HG03108 (cell line): Measurements from ENCODE around the gene HOXC13.

ENCODE experiments used
- ATAC-seq: cut with Tn5 transposase; IDR thresholded peaks from one replicate; pipeline ENCODE4 v1.9.1; 2021; ENCODE audit warnings: moderate library complexity; ENCODE audit not compliant: unreplicated experiment

Gene HOXC13

DNA sequence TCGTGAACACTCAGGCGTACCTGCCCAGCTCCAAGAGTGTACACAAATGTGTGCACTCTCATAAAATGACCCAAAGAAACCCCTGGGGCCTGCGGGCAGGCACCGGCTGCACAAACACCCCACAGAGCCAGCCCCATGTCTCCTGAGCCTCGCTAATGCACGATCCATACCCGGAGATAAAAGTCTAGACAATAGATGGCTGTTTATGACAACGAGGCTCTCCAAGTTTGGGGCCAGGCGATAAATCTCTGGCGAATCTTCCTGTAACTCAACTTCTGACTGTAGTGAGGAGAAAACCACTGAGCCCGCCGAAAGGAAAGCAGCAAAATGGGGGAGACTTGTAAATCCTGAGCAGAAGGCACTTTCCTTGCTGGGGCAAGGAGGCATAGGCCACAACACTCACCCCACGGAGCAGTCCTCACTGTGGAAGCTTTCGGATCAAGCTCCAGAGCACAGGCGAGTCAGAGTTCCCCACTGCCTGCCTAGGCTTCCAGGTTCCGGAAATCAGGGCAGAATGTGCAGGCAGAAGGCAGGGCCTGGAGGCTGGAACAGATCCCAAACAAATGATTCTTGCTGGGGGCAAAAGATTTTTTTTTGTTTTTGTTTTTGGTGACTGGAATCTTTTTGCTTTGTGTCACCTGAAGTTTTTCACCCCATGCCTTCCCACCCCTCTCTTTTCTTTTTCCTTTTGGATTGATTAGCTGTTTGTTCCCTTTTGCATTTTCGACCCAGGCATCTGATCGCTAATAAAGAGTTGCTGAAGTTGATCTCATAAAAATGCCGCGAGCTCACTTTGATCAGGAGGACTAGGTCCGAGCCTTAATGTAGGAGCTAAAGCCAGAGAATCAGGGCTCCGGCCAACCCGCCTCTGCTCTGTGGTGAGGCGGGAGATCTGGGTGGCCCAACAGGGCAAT, 29.8 kb downstream of the HOXC13 start:
- ATAC-seq: no peak

DNA sequence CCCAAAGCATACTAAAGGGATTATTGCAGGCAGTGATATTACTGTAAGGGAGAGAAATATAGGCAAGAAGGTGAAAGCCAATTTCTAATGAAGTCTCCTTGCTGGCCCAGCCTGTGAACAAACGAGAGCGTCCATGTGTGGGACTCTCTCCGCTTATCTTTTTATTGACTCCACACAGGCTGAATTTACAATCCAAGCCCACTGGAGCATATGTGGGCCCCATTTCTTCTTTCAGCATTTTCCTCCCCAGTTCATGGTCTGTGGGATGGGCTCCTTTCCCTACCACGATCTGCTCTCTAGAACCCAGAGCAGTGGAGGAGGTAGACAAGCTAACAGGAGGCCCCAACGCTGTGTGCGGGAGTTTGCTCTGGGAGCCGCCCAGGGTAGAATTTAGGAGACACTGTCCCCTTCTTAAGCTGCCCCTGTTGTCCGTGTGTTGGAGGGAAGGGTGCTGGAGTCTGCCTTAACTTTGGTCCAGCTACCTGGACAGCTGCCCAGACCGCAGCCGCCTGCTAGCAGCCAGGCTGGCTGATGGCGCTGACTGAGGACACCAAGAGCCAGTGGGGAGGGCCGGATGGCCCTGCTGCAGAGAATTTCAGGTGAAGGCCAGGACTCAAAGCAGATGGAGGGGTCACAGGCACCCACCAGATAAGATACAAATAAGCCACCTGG, 31.1 kb downstream of the HOXC13 start:
- ATAC-seq: no peak

DNA sequence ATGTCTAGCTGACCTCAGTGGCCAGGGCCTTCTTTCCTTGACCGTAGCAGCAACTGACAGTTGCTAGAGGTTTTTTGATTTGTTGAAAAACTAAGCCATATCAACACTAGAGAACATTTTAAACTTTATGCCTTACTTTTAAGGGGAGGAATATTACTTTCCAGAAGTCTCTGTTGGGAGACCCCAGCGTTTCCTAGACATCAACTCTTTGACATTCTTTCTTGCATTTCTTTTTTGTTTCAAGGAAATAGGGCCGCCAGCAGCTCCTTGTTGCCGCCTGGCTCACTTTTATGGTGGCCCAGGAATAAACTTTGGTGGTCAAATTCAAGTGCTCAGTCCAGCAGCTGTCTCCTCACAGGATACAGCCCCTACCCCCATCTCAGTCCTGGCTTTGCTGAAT, 31.8 kb downstream of the HOXC13 start:
- no peak for ATAC-seq

DNA sequence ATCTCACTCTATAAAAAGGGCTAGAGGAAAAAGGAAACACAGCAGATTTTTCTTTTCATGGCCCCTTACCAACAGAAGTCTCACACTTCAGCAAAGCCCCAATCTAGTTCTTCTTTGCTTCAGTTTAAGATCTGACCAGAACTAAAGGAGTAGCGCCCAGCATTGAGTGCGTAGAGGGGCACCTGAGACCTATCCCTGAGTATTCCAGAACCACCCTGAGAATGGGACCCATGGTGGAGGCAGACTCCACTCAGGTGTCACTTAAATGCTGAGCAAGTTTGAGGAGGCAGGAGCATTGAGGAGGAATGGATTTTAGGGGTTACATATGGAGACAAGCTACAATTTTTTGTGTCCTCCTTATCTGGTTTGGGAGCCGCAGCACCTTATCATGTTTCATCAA, 32.5 kb downstream of the HOXC13 start:
- ATAC-seq: no peak

DNA sequence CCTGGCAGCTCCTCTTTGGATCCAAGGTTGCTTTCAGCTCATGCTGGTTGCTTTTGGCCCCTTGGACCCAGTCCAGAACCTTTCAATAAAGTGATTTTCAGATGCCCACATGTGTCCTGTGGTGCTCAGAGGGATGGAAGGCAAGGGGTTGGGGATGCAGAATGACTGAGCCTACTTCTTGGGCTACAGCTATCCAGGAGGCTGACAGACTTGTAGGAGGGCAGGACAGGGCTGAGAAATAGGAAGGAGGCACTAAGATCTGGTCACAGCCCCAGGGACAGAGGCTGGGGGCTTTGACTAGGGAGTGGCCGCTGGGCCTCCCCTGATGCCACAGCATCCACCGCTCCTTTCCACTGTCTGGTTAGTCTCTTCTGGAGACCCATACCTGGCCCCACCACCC, 33.1 kb downstream of the HOXC13 start:
- ATAC-seq: no peak

DNA sequence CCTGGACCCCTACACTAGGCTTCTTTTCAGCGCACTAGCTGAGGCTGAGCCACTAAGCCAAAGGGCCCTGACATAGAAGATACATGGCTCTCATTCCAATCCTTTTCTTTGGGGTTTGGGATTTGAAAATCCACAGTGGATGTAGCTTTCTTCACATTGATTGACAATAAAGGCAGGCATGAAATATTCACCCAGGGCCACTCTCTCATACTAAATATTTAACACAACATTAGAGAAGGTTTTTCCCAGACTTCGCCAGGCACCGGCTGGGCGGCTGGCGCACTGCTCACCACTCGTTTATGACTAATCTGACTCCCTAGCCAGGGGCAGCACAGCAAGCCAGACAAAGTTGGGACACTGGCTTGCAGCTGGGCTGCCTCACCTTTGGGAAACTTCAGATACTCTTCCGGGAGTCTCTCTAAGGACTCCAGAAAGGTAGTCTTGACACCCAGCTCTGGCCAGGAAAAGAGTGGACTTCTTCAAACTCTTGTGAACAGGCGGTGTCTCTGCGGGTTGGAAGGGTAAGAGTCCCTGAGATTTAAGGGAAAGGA, 33.6 kb downstream of the HOXC13 start:
- ATAC-seq: no peak

DNA sequence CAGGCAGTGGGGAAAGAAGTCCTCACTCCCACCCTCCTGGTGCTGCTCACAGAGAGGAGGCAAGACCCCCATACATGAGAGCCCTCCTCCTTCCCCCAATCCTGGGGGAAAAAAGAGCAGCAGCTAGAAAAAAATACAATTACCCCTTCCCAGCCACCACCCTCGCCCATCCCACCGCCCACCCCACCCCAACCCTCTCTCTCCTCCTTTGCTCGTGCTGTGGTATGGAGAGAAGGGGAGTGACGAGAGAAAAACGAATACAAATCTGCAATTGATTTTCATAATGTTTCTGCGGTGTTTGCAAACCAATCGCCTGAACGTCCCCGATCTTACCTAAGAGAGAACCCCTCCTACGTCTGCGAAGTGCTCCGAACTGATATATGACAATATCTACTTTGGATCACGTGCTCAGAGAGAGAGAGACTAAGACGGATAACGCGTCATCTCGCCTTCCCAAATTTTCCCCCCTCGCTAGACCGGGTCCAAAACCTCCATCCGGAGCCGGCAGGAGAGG, 34.1 kb downstream of the HOXC13 start, which contains the start of gene HOXC11:
Gene HOXC11 (plus strand): TSS at position 405 of the 514 bp plus-strand sequence. CDS start 116 bp downstream, outside the sequence.
- ATAC-seq: no peak

DNA sequence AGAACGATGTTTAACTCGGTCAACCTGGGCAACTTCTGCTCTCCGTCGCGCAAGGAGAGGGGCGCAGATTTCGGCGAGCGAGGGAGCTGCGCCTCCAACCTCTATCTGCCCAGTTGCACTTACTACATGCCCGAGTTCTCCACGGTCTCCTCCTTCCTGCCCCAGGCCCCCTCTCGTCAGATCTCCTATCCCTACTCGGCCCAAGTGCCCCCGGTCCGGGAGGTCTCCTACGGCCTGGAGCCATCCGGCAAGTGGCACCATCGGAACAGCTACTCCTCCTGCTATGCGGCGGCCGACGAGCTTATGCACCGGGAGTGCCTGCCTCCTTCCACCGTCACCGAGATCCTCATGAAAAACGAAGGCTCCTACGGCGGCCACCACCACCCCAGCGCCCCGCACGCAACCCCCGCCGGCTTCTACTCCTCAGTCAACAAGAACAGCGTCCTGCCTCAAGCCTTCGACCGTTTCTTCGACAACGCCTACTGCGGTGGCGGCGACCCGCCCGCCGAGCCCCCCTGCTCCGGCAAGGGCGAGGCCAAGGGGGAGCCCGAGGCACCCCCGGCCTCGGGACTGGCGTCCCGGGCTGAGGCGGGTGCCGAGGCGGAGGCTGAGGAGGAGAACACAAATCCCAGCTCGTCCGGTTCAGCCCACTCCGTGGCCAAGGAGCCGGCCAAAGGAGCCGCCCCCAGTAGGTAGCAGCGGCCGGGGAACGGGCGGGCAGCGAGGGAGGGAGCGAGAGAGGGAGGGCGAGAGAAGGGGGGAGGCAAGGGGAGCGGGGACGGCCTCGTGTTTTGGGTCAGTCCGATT, 34.8 kb downstream of the HOXC13 start:
- no peak for ATAC-seq

DNA sequence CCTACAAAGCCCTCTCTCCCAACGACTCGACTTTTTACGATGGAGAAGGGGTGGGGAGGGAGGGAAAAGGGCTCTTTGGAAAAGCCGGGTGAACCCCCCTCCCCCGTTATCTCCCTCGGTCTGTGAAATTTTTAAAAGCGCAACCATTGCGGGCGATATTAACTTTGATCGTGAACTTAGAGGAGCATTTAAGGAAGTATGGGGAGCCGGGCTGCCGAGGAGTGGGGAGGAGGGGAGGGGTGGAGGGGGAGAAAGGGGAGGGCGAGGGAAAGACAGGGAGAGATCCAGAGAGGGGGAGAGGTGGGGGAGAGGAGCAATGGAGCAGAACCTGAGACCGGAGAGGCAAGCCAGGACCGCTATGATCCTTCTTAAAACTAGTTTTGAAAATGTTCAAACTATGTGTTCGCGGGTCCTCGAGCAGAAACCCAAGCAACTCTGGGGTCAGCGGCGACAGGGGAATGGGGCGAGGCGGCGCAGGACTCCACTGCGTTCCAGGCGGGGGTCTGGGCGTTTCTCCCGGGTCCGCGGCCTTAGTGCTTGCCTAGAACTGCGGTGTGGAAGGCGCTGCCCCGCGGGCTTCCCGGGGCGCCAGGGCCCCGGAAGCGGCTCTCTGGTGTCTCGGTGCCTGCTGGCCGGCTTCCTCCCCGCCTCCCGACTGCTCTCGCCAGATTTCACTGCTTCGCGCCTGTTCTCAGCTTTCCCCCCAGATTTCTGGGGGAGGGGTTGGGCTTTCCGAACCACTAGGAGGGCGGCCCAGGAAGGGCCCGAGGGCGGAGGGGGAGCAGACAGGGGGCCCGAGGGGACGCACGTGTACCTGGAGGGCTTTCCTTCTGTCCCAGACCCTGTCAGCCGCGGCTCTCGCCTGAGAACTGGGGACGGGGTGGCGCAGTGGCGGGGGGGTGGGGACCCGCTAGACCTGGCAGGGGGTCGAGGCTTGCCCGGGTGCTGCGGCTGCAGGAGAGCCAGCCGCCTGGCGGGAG, 35.7 kb downstream of the HOXC13 start, which contains the start of gene HOTAIR:
Gene HOTAIR (minus strand): TSS at position 871 of the 980 bp plus-strand sequence.
- no peak for ATAC-seq

DNA sequence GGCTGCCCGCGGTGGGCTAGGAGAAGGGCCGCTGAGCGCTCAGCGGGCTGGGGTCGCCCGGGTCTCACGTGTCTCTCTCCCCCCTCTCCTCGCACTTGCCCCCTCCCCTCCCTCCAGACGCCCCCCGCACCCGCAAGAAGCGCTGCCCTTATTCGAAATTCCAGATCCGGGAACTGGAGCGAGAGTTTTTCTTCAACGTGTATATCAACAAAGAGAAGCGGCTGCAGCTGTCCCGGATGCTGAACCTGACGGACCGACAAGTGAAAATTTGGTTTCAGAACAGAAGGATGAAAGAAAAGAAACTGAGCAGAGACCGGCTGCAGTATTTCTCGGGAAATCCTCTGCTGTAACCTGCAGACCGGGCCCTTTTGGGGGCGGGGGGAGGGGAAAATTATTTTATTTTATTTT, 36.4 kb downstream of the HOXC13 start:
- no peak for ATAC-seq

DNA sequence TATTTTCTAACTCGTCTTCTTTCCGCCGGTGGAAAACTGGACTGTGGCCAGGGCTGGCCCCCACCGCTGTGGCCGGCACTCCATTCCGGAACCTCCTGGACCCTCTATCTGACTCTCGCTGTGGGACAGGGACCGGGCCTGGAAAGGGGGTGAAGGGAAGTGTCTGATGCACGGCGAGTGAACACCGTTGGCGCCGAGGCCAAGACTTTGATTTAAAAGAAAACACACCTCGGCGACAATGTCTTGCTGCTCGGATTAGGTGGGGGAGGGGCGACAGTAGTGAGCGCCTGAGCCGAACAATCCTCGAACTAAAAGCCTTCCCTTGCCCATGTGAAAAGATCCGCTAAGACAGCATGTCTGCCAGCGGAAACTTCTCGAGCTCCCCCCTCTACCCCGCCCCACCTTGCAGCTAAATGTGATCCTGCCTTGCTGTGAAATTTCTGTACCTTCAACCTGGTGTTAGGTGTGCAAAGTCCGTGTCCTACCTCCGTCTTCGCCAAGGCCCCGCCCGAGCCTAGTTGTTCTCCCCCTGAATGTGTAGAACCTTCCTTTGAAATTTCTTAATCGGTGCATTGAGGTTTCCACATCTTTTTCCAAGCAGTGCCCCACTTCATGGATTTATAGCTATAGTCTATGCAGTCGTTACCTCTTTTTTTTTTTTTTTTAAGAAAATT, 37.0 kb downstream of the HOXC13 start:
- ATAC-seq: no peak

DNA sequence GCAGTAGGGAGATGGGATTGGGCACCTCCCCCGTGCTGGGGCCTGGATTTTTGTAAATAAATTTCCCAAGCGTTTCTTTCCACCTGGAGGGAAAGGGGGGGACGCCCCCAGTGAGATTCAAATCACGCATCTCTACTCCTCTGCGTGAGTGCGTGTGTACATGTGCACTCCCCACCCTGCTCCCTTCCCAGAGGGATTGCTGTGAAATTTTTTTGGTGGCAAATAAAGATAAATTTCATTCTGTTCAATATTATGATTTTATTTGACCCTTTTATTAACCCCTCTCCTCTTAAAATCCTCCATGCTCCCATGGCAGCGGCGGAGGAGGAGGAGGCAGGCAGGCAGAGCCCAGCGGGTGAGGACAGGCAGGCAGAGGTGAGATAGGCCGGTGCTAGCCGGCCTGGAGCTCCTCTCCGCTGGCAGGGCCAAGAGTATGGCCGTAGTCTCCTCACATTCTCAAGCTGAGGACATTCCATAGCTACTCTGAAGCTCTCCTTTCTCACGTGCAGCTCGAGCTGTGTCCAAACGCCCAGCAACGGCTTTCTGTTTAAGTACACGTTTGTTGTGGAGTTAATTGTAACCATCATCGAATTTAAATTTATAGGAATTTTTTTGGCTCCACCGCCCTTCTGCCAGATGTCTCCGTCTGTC, 37.7 kb downstream of the HOXC13 start:
- no peak for ATAC-seq

DNA sequence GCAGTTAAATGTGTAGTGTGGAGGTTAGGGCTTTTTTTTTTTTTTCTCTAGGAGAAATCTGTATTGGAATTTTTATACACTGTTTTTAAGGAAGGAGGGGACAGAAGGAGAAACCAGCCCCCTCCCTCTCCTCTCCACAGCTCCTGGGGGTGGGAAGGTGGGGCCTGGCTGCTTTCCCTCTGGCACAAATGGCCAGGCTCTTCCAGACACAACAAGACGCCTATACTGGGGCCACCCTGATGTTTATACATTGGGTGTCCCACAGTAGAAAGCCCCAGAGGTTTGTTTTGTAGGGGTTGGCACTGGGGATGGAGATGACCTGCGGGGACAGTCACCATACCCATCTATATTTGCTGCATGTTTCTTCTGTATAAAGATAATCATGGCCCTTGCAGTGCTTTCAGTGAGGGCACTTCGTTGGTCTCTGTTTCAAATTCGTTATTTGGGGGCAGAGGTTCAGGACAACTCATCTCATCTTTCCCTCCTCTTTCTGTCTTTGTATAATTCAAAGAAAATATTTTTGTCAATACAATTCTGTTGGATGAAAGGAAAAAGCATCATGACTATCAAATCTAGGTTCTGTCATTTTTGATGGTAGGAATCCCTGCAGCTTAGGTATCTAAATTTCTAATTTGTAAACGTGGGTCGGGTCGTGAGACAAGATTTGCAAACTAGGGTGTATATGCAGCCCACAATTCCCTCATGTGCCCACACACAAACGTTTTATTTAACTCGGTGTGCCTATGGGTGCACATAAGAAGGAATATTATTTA, 38.4 kb downstream of the HOXC13 start:
- ATAC-seq: no peak

DNA sequence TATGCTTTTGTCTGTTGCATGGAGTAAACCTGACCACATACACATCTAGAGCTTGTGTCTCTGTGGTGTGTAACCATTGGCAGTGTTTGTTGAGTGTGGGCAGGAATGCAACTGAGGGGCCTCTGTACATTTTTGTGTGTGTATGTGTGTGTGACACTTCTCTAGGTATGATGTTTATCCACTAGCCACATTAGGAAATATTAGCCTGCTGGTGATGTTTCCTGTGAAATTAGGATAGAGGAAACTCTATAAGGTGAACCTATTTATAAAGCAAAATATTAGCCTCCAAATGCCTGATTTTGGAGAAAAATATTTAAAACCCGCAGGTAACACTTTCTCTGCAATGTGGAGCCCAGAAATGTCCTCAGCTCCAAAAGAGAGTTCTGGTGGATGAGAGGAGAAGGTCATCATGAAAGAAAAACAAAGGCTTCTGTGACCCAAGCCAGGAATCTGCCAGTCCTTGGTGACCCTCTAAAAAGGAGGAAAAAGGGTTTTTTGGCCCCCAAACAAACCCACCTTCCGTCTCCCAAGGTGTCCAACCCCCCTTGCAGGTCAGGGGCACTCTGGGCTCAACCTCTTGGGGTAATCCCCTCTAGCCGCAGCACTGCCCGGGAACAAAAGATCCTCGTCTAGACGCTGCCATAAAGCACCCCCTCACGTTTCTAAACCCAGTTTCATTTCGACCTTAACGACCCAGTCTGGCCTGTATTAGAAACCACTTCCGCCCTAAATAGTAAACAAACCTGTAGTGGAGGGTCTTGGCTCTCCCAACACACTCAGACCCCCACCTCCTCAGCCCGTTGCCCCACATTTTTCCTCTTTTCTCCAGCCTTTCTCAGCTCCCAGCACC, 39.2 kb downstream of the HOXC13 start:
- no peak for ATAC-seq

DNA sequence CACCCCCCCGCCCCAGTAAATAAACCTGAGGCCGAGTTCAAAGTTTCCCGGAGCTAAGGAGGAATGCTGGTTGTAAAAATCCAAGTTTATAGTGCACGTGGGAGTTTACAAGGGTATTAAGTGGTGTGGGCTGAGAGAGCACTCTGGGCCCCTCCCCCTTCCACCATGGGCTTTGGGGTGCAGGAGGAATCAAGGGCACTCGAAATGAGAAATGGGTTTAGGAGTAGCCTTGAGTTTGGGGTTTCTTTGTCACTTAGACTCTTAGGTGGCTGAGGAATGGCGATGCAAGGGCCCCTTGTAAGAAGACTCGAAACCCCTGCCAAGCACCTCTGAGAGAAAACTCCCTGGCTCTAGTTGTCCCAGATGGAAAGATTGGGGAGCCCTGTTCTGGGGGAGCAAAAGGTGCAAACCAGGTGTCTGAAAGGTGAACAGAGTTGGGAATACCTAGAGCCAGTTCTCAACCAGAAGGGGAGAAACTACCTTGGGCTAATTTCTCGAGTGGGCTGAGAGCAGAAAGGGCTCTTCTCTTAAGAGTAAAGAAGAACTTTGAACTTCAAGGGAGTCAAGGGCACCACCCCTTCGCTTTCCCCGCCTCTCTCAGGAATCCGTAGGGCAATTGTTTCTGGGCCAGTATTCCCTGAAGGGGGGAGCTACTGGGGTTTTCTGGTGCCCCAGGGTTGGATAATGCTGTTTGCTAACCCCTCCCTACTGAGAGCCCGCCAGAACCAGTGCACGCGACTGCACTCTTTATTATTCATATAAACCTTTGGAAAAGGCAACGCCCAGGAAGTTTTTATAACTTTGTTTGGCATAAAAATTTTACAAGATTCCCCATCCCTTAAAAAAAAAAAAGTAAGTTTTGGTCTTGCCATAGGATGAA, 40.1 kb downstream of the HOXC13 start:
- no peak for ATAC-seq
